GM12878 (cell line): Measurements from ENCODE around the gene HTR6. TPM values are rescaled to one million over a fixed set of nuclear protein-coding genes. Genes with fewer than 3 reads are reported as not detected.

Experiments used
- ATAC-seq: fragments of 200-7000 bp; cut with Tn5 transposase; 3 replicates; pipeline ENCODE4 v1.9.1; 2020; ENCODE audit warnings: mild to moderate bottlenecking, moderate library complexity
- BruUV-seq: library from RNA; stranded (reverse); fragments of 400-500 nt; replicated peaks from 2 replicates; lab custom pipeline; 2021; lab: Mats Ljungman, UMichigan
- CTCF ChIA-PET: fragments of 300-600 bp; sonication (Branson Sonifier 250); formaldehyde crosslinking; extraction: SDS; loops from one replicate; lab custom pipeline; 2021; ENCODE audit warnings: inconsistent platforms; lab: Yijun Ruan, JAX
- POLR2A ChIA-PET: fragments of 350-600 bp; formaldehyde crosslinking; extraction: SDS; loops from one replicate; lab custom pipeline; 2021; ENCODE audit warnings: inconsistent platforms; lab: Charles Lee
- RAD21 ChIA-PET: fragments of 300-600 bp; sonication (Branson Sonifier 250); formaldehyde crosslinking; loops from one replicate; lab custom pipeline; 2023; ENCODE audit warnings: antibody characterized with exemption; ENCODE audit not compliant: unreplicated experiment; lab: Charles Lee
- SMC1A ChIA-PET: fragments of 300-600 bp; sonication (Branson Sonifier 250); formaldehyde crosslinking; loops from one replicate; lab custom pipeline; 2023; ENCODE audit not compliant: unreplicated experiment, uncharacterized antibody; lab: Charles Lee
- DNase-seq: peaks from one replicate; pipeline ENCODE4 v3.0.0-alpha.2; 2011; ENCODE audit warnings: low read depth, low spot score
- FAIRE-seq: peaks from 3 replicates; lab custom pipeline; 2011; peaks lifted over from hg19 to GRCh38; lab: Jason Lieb, UNC
- H2AFZ ChIP-seq: 2 replicates; pipeline ENCODE4 v1.6.0; 2011; ENCODE audit warnings: low read depth, low read length, control low read depth; ENCODE audit not compliant: control insufficient read depth
- H3K27ac ChIP-seq: 2 replicates; pipeline ENCODE4 v1.5.1; 2011; ENCODE audit warnings: control low read depth; ENCODE audit not compliant: control insufficient read depth, insufficient read depth
- H3K27me3 ChIP-seq, 2 experiments: replicated peaks in 1 of 2; 2 replicates each; pipeline versions ENCODE4 v1.6.0 to v1.6.1; 2011; ENCODE audit warnings: low read length in 1 of 2; ENCODE audit not compliant: control insufficient read depth in 2 of 2, insufficient read depth in 2 of 2
- H3K36me3 ChIP-seq, 2 experiments: 2 replicates each; pipeline ENCODE4 v1.5.1; 2011; ENCODE audit warnings: low read length in 1 of 2; ENCODE audit not compliant: control insufficient read depth in 2 of 2, insufficient read depth in 2 of 2
- H3K4me1 ChIP-seq: 2 replicates; pipeline ENCODE4 v1.6.1; 2011; ENCODE audit warnings: mild to moderate bottlenecking, low read length, moderate library complexity, mixed read lengths; ENCODE audit not compliant: control insufficient read depth, insufficient read depth
- H3K4me2 ChIP-seq: 2 replicates; pipeline ENCODE4 v1.6.0; 2011; ENCODE audit warnings: control low read depth; ENCODE audit not compliant: control insufficient read depth, insufficient read depth
- H3K4me3 ChIP-seq: fragments of 200-600 bp; sonication (generic); 2 replicates; pipeline ENCODE4 v1.5.1; 2016
- H3K79me2 ChIP-seq: 2 replicates; pipeline ENCODE4 v1.6.0; 2011; ENCODE audit warnings: low read length; ENCODE audit not compliant: control insufficient read depth, insufficient read depth
- H3K9ac ChIP-seq: 2 replicates; pipeline ENCODE4 v1.8.0; 2011; ENCODE audit warnings: low read length, control low read depth, mixed read lengths; ENCODE audit not compliant: control insufficient read depth, insufficient read depth
- H3K9me3 ChIP-seq: replicated peaks from 3 replicates; pipeline ENCODE4 v1.5.1; 2011; ENCODE audit warnings: mild to moderate bottlenecking, low read length; ENCODE audit not compliant: control insufficient read depth, insufficient read depth
- H4K20me1 ChIP-seq: 2 replicates; pipeline ENCODE4 v1.6.0; 2011; ENCODE audit not compliant: control insufficient read depth, insufficient read depth
- ATF3 ChIP-seq: IDR thresholded peaks from 2 replicates; pipeline ENCODE4 v1.6.1; 2011; ENCODE audit warnings: low read depth, mild to moderate bottlenecking, low read length, moderate library complexity, borderline replicate concordance; ENCODE audit errors: extremely low read depth
- BRCA1 ChIP-seq: IDR thresholded peaks from 2 replicates; pipeline ENCODE4 v1.6.1; 2011; ENCODE audit warnings: low read depth, low read length, improper control_type of control experiment
- CBX5 ChIP-seq: sonication (generic); IDR thresholded peaks from 2 replicates; pipeline ENCODE4 v1.6.1; 2016; ENCODE audit warnings: low read depth, moderate library complexity, mild to moderate bottlenecking, inconsistent platforms
- CHD2 ChIP-seq: IDR thresholded peaks from 2 replicates; pipeline ENCODE4 v1.6.1; 2011; ENCODE audit warnings: low read depth, low read length, improper control_type of control experiment, borderline replicate concordance
- CREM ChIP-seq: IDR thresholded peaks from 2 replicates; pipeline ENCODE4 v1.6.1; 2014; ENCODE audit warnings: antibody characterized with exemption, low read depth
- HSF1 ChIP-seq: fragments of 150-350 bp; IDR thresholded peaks from 2 replicates; pipeline ENCODE4 v1.6.1; 2014; ENCODE audit warnings: mild to moderate bottlenecking, low read depth, low read length
- IKZF1 ChIP-seq: fragments of 450-650 bp; conservative IDR thresholded peaks from 2 replicates; pipeline ENCODE4 v1.6.1; 2017; ENCODE audit warnings: antibody characterized with exemption, mild to moderate bottlenecking
- IRF4 ChIP-seq: IDR thresholded peaks from 2 replicates; pipeline ENCODE4 v1.6.1; 2011; ENCODE audit warnings: low read depth, low read length
- JUNB ChIP-seq: IDR thresholded peaks from 2 replicates; pipeline ENCODE4 v1.6.1; 2016; ENCODE audit warnings: antibody characterized with exemption, mild to moderate bottlenecking
- JUND ChIP-seq: IDR thresholded peaks from 2 replicates; pipeline ENCODE4 v1.6.1; 2012; ENCODE audit warnings: low read depth, mild to moderate bottlenecking, low read length, improper control_type of control experiment, moderate library complexity
- NBN ChIP-seq: fragments of 450-650 bp; IDR thresholded peaks from 2 replicates; pipeline ENCODE4 v1.6.1; 2016
- NFYB ChIP-seq: IDR thresholded peaks from 2 replicates; pipeline ENCODE4 v1.6.1; 2011; ENCODE audit warnings: low read depth, mild to moderate bottlenecking, low read length, improper control_type of control experiment, moderate library complexity; ENCODE audit not compliant: insufficient read depth
- NKRF ChIP-seq: fragments of 450-650 bp; conservative IDR thresholded peaks from 2 replicates; pipeline ENCODE4 v1.6.1; 2017; ENCODE audit warnings: mild to moderate bottlenecking, moderate library complexity
- STAT1 ChIP-seq: fragments of 450-650 bp; conservative IDR thresholded peaks from 2 replicates; pipeline ENCODE4 v1.6.1; 2014; ENCODE audit warnings: antibody characterized with exemption, mild to moderate bottlenecking
- TCF7 ChIP-seq: IDR thresholded peaks from 2 replicates; pipeline ENCODE4 v1.6.1; 2014; ENCODE audit warnings: antibody characterized with exemption, borderline replicate concordance
- ZNF687 ChIP-seq: fragments of 450-650 bp; IDR thresholded peaks from 2 replicates; pipeline ENCODE4 v1.6.1; 2017; ENCODE audit warnings: mild to moderate bottlenecking, moderate library complexity
- WGBS: methylation state at CpG from one replicate; pipeline ENCODE4 v1.1.6; 2016; ENCODE audit warnings: low lambda C conversion rate; ENCODE audit not compliant: insufficient replicate concordance, insufficient coverage; ENCODE audit errors: missing lambda C conversion rate; 5-methylcytosine and 5-hydroxymethylcytosine counted together
- in situ Hi-C: fragments of 300-500 bp; cut with MboI; formaldehyde crosslinking; loops from 9 replicates; pipeline ENCODE4 v1.14.3; 2018; ENCODE audit warnings: mixed read lengths
- intact Hi-C: fragments of 100-400 bp; cut with micrococcal nuclease; formaldehyde crosslinking; loops from one replicate; pipeline ENCODE4 v1.14.2; 2022; ENCODE audit not compliant: unreplicated experiment
- polyA plus RNA-seq, 11 experiments: library from polyadenylated mRNA; depleted of rRNA in 4 of 11; unstranded in 6 of 11; stranded (reverse) in 5 of 11; fragments of >200 nt; fragmentation: Nextera tagmentation in 4 of 11; fragmentation: Illumina TruSeq in 1 of 11; extraction: Ambion mirVana in 4 of 11; extraction: Trizol in 1 of 11; gene quantifications; 1 replicate in 1 of 11; 2 replicates in 10 of 11; pipeline versions ENCODE4 v1.2.1 to v1.2.3, GENCODE V29; 2011 to 2016; ENCODE audit warnings: inconsistent platforms in 2 of 11, missing spikeins in 2 of 11, low read depth in 1 of 11
- total RNA-seq, 4 experiments: library from RNA; depleted of rRNA in 3 of 4; stranded (reverse); fragments of >200 nt in 3 of 4; fragmentation: Illumina TruSeq in 1 of 4; extraction: Trizol in 1 of 4; gene quantifications; 2 replicates each; pipeline versions ENCODE4 v1.2.1 to v1.2.3, GENCODE V29; 2013 to 2021

Gene HTR6
- total and polyA plus RNA-seq, 10 of the 15 experiments (the other 5 are each of a cell fraction or from before 2014, with no cell fraction given) = 0.03 to 5.3 (median 1.7) TPM; not detected in 2

- Histone ChIP-seq H3K4me2 (no peak overlapping the region), H2AFZ (no peak overlapping the region), H3K27me3 (no peaks in the 10 kb centered on the region; a peak in 1 of 4 replicates), H3K36me3 (no peaks in the 10 kb centered on the region)
- no peak for FAIRE-seq
- ATAC-seq = no peak
- intact Hi-C loops = loop anchor here (10.0 kb wide), 1 partner anchor 341 kb away; the partner anchor contains the start of genes AKR7A2 and SLC66A1
- DNase-seq = no peak
- TF ChIP-seq TCF7 (no peak), STAT1 (no peak), NFYB (no peak), BRCA1 (no peak), JUND (no peak), IRF4 (no peak), HSF1 (no peak), CBX5 (no peak), IKZF1 (no peak), JUNB (no peak), NBN (no peak), NKRF (no peak), CHD2 (no peak), CREM (no peak), ZNF687 (no peak), ATF3 (no peak)
- TF ChIP-seq, all 136 proteins: peak for 0
- Histone ChIP-seq H3K4me3 (no peak overlapping the region), H4K20me1 (no peaks in the 10 kb centered on the region), H3K9ac (no peak overlapping the region), H3K79me2 (no peaks in the 10 kb centered on the region), H3K4me1 (no peaks in the 10 kb centered on the region), H3K9me3 (no peaks in the 10 kb centered on the region), H3K27ac (no peak overlapping the region)
- no TSS peak for BruUV-seq
- in situ Hi-C loops = no loop called here
- WGBS = 51% methylated on average over 8 of the region's 8 CpGs
- CTCF ChIA-PET = no interaction called here
- SMC1A ChIA-PET = no interaction called here
- RAD21 ChIA-PET = no interaction called here
- POLR2A ChIA-PET = no interaction called here
These were observed 9.0 kb upstream of the HTR6 start for GRCh38 chr1:19655718-19656080.
